ENCODE measurements around the gene WIPF2. TPM values are rescaled to one million over a fixed set of nuclear protein-coding genes. Genes with fewer than 3 reads are reported as not detected.

WIPF2 gene
- total and polyA plus RNA-seq, 2 donors from 2014 or later = 9.9 to 36.4 TPM

DNA sequence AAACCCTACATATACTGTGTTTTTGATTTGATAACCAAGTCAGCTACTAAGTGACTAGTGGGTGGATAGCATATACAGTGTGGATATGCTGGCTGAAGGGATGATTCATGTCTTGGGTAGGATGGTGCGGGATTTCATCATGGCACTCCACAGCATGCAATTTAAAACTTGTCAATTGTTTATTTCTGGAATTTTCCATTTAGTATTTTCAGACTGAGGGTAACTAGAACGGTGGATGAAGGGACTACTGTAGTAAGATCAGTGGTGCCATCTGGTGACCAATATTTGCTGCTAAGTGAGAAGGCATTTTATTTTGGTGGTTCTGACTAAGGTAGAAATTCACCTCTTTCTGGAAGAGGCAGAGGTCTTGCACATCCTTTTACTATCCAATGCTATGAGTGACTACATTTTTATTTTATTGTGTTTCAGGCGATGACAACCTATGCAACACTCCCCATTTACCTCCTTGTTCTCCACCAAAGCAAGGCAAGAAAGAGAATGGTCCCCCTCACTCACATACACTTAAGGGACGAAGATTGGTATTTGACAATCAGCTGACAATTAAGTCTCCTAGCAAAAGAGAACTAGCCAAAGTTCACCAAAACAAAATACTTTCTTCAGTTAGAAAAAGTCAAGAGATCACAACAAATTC is 71.7 kb downstream of the WIPF2 start:
- DNase-seq = peak in 2 of 5 donors; percentile 70 to 81
- H3K9ac ChIP-seq (ENCODE audit: low read length in 3 of 3) = peak overlapping the region in 1 of 3 donors; percentile 29

GRCh38 chr17:40291281-40291664 is 72.2 kb downstream of the WIPF2 start:
- H3K4me1 ChIP-seq (ENCODE audit: control insufficient read depth in 2 of 3, insufficient read depth in 2 of 3, low read depth in 1 of 3, low read length in 3 of 3) = peaks cover 0 to 6% (median 0%) of the 10 kb centered on the region in 3 donors
- no peak overlapping the region for H3K27ac ChIP-seq (ENCODE audit: low read depth in 2 of 2, low read length in 2 of 2)
- no peaks in the 10 kb centered on the region for H3K9me3 ChIP-seq (ENCODE audit: control insufficient read depth in 2 of 3, insufficient read depth in 1 of 3, low read length in 3 of 3)
- TF ChIP-seq CTCF (IDR thresholded peaks at IDR 0.05; ENCODE audit: borderline replicate concordance, extremely low read depth, insufficient read depth) = no peak
- no peaks in the 10 kb centered on the region for H3K36me3 ChIP-seq (ENCODE audit: control insufficient read depth in 2 of 3, insufficient read depth in 3 of 3, low read length in 3 of 3)
- DNase-seq (no peak), FAIRE-seq (no peak)
- H3K27me3 ChIP-seq (ENCODE audit: control insufficient read depth, insufficient read depth, low read length) = no peaks in the 10 kb centered on the region
- no peak overlapping the region for H3K4me3 ChIP-seq (ENCODE audit: low read length in 3 of 3)
- H3K9ac ChIP-seq (ENCODE audit: low read length in 3 of 3) = no peak overlapping the region
- intact Hi-C loops (cut with DNase I) = loop anchor here (10.0 kb wide), 1 partner anchor 96 kb away; no protein-coding TSS in a partner anchor

More for the DNA sequence above, 71.7 kb downstream of the WIPF2 start:
- H3K27ac ChIP-seq (ENCODE audit: low read depth in 2 of 2, low read length in 2 of 2) = no peak overlapping the region
- intact Hi-C loops (cut with DNase I) = loop anchor here (10.0 kb wide), 1 partner anchor 96 kb away; no protein-coding TSS in a partner anchor
- peaks cover 0 to 6% (median 0%) of the 10 kb centered on the region in 3 donors for H3K4me1 ChIP-seq (ENCODE audit: control insufficient read depth in 2 of 3, insufficient read depth in 2 of 3, low read depth in 1 of 3, low read length in 3 of 3)
- H3K4me3 ChIP-seq (ENCODE audit: low read length in 3 of 3) = no peak overlapping the region
- no peaks in the 10 kb centered on the region for H3K27me3 ChIP-seq (ENCODE audit: control insufficient read depth, insufficient read depth, low read length)
- TF ChIP-seq CTCF (IDR thresholded peaks at IDR 0.05; ENCODE audit: borderline replicate concordance, extremely low read depth, insufficient read depth) = peak; percentile 71
- no peaks in the 10 kb centered on the region for H3K9me3 ChIP-seq (ENCODE audit: control insufficient read depth in 2 of 3, insufficient read depth in 1 of 3, low read length in 3 of 3)
- peak; percentile 8 for FAIRE-seq
- H3K36me3 ChIP-seq (ENCODE audit: control insufficient read depth in 2 of 3, insufficient read depth in 3 of 3, low read length in 3 of 3) = no peaks in the 10 kb centered on the region

DNA sequence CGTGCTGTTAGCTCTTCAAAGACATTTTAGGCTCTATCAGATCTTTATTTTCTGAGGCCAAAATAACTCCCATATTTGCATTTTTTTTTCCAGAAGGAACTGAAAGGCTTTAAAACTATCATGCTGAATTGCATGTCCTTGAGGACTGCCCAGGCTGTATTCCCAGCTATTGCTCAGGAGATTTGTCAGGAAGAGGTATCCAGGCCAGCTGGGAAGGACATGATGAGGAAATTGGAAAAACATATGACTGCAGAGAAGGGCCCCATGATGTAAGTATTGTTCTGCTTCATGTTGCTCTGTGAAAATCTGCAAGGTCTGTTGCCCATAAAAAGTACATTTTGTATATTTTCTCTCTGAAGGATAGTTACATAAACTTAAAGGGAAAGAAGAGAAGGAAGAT is 74.3 kb downstream of the WIPF2 start:
- Histone ChIP-seq H3K9me3 (ENCODE audit: control insufficient read depth in 2 of 3, insufficient read depth in 1 of 3, low read length in 3 of 3) (no peaks in the 10 kb centered on the region), H3K27ac (ENCODE audit: low read depth in 2 of 2, low read length in 2 of 2) (no peak overlapping the region), H3K27me3 (ENCODE audit: control insufficient read depth, insufficient read depth, low read length) (no peaks in the 10 kb centered on the region), H3K36me3 (ENCODE audit: control insufficient read depth in 2 of 3, insufficient read depth in 3 of 3, low read length in 3 of 3) (no peaks in the 10 kb centered on the region), H3K4me3 (ENCODE audit: low read length in 3 of 3) (no peak overlapping the region), H3K4me1 (ENCODE audit: control insufficient read depth in 2 of 3, insufficient read depth in 2 of 3, low read depth in 1 of 3, low read length in 3 of 3) (no peaks in the 10 kb centered on the region), H3K9ac (ENCODE audit: low read length in 3 of 3) (no peak overlapping the region)
- intact Hi-C loops (cut with DNase I) = loop anchor here (10.0 kb wide), 1 partner anchor 99 kb away; no protein-coding TSS in a partner anchor
- no peak for DNase-seq
- no peak for FAIRE-seq
- no peak for TF ChIP-seq CTCF (IDR thresholded peaks at IDR 0.05; ENCODE audit: borderline replicate concordance, extremely low read depth, insufficient read depth)
